OCI-LY7 (cell line): ENCODE measurements around the gene CETN2. TPM values are rescaled to one million over a fixed set of nuclear protein-coding genes. Genes with fewer than 3 reads are reported as not detected.

Experiments used
- BruUV-seq: library from RNA; stranded (reverse); fragments of 400-500 nt; replicated peaks from 2 replicates; lab custom pipeline; 2021; lab: Mats Ljungman, UMichigan
- CTCF ChIA-PET: fragments of 300-600 bp; sonication (Branson Sonifier 250); formaldehyde crosslinking; loops from one replicate; lab custom pipeline; 2022; ENCODE audit warnings: antibody characterized with exemption; ENCODE audit not compliant: unreplicated experiment; lab: Charles Lee
- POLR2A ChIA-PET: fragments of 300-600 bp; sonication (Branson Sonifier 250); formaldehyde crosslinking; loops from one replicate; lab custom pipeline; 2022; ENCODE audit warnings: antibody characterized with exemption; lab: Charles Lee
- DNase-seq: peaks from one replicate; pipeline ENCODE4 v3.0.0-alpha.2; 2015; ENCODE audit warnings: low spot score
- H2AFZ ChIP-seq: fragments of 200-600 bp; sonication (generic), shearing (Covaris generic); 2 replicates; pipeline ENCODE4 v1.6.1; 2014; ENCODE audit warnings: mild to moderate bottlenecking, antibody characterized with exemption, low read length, moderate library complexity
- H3K27ac ChIP-seq: fragments of 200-600 bp; sonication (generic); 2 replicates; pipeline ENCODE4 v1.5.1; 2014; ENCODE audit warnings: mixed run types, low read depth, mild to moderate bottlenecking, moderate library complexity, low read length, inconsistent platforms; ENCODE audit not compliant: poor library complexity, severe bottlenecking
- H3K36me3 ChIP-seq: fragments of 200-600 bp; sonication (generic); 2 replicates; pipeline ENCODE4 v1.6.1; 2014; ENCODE audit warnings: mild to moderate bottlenecking, antibody characterized with exemption, low read length, moderate library complexity, mixed read lengths; ENCODE audit not compliant: insufficient read depth
- H3K4me1 ChIP-seq: fragments of 200-600 bp; sonication (generic); 2 replicates; pipeline ENCODE4 v1.5.1; 2014; ENCODE audit warnings: mild to moderate bottlenecking, low read length; ENCODE audit not compliant: insufficient read depth, poor library complexity, severe bottlenecking
- H3K4me2 ChIP-seq: fragments of 200-600 bp; sonication (generic); 2 replicates; pipeline ENCODE4 v1.6.1; 2014; ENCODE audit warnings: mild to moderate bottlenecking, low read length
- H3K4me3 ChIP-seq: fragments of 200-600 bp; sonication (generic); 2 replicates; pipeline ENCODE4 v1.5.1; 2014; ENCODE audit warnings: mild to moderate bottlenecking, low read depth, low read length; ENCODE audit not compliant: poor library complexity, severe bottlenecking
- H3K79me2 ChIP-seq: fragments of 200-600 bp; sonication (generic); 2 replicates; pipeline ENCODE4 v1.6.1; 2016; ENCODE audit warnings: low read depth, mild to moderate bottlenecking, low read length, moderate library complexity, mixed read lengths; ENCODE audit not compliant: insufficient read depth
- H3K9me2 ChIP-seq: fragments of 200-600 bp; sonication (generic); 2 replicates; pipeline ENCODE4 v1.6.1; 2016; ENCODE audit warnings: mild to moderate bottlenecking, low read length, mixed read lengths; ENCODE audit not compliant: insufficient read depth
- H3K9me3 ChIP-seq: fragments of 200-600 bp; sonication (generic); 2 replicates; pipeline ENCODE4 v1.6.1; 2014; ENCODE audit warnings: mild to moderate bottlenecking, mixed run types, low read length, mixed read lengths
- H4K20me1 ChIP-seq: fragments of 200-600 bp; sonication (generic); 2 replicates; pipeline ENCODE4 v1.6.1; 2014; ENCODE audit warnings: mild to moderate bottlenecking, antibody characterized with exemption, low read length, moderate library complexity, mixed read lengths; ENCODE audit not compliant: insufficient read depth
- EZH2phosphoT487 ChIP-seq: fragments of 200-600 bp; sonication (generic); IDR thresholded peaks from 2 replicates; pipeline ENCODE4 v1.6.1; 2018; ENCODE audit warnings: low read depth, borderline replicate concordance, mild to moderate bottlenecking, mixed run types, antibody characterized with exemption, low read length, moderate library complexity, mixed read lengths
- intact Hi-C: fragments of 100-400 bp; cut with micrococcal nuclease; formaldehyde crosslinking; loops from one replicate; pipeline ENCODE4 v1.10.0; 2022; ENCODE audit not compliant: unreplicated experiment
- total RNA-seq, 2 experiments: library from RNA; depleted of rRNA in 1 of 2; stranded (reverse); fragments of >200 nt in 1 of 2; shearing (Covaris generic) in 1 of 2; gene quantifications; 2 replicates each; pipeline ENCODE4 v1.2.3, GENCODE V29; 2014 to 2022
- TF ChIP-seq, protein P1 (sequence below): fragments of 200-600 bp; sonication (generic); conservative IDR thresholded peaks from 2 replicates; pipeline ENCODE4 v1.5.1; 2014; ENCODE audit warnings: mild to moderate bottlenecking, antibody characterized with exemption, low read length, moderate library complexity, mixed read lengths

Gene CETN2
- total RNA-seq, 2 experiments from 2014 or later, result 9.4 to 15.6 TPM

DNA sequence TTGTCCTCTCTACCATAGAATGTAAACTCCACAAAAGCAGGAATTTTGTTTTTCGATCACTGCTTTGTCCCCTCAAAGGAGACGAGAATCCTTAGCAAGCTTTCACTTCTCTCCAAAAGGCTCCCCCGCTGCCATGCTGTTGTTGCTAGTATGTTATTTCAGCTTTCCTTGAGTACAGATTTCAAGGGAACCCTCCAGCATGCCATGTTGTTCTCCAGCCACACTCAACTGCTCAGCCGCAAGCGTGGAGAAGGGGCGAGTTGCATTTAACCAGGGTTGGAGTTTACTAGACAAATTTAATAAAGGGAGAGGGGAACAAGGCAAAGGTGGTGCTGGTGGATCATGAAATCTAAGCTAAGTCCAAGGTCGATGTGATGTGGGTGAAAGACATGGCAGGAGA, 23.4 kb upstream of the CETN2 start:
- no TSS peak for BruUV-seq
- Histone ChIP-seq H3K9me3 (no peaks in the 10 kb centered on the region), H2AFZ (no peak overlapping the region), H3K27ac (no peak overlapping the region), H3K9me2 (no peaks in the 10 kb centered on the region), H3K36me3 (peaks cover 14% of the 10 kb centered on the region), H4K20me1 (no peaks in the 10 kb centered on the region), H3K79me2 (no peaks in the 10 kb centered on the region), H3K4me2 (no peak overlapping the region), H3K4me1 (no peaks in the 10 kb centered on the region), H3K4me3 (no peak overlapping the region)
- no peak for TF ChIP-seq EZH2phosphoT487
- CTCF ChIA-PET, result no interaction called here
- intact Hi-C loops, result no loop called here
- no peak for DNase-seq
- POLR2A ChIA-PET, result no interaction called here

DNA sequence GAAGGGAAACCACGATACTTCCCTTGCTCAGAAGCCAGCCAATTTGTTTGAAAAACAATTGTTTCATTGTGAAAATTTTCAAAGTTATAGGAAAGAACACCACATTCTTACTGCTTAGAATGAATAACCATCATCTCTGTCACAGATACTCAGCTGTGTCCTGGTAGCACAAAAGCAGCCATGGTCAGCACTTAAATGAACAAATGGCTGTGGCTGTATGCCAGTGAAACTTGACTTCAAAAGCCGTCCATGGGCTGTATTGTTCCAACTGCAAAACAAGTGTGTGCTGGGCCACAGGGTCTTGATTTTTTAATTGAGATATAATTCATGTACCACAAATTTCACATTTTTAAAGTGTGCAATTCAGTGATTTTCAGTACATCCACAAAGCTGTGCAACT, 19.9 kb upstream of the CETN2 start:
- TF ChIP-seq, protein P1, sequence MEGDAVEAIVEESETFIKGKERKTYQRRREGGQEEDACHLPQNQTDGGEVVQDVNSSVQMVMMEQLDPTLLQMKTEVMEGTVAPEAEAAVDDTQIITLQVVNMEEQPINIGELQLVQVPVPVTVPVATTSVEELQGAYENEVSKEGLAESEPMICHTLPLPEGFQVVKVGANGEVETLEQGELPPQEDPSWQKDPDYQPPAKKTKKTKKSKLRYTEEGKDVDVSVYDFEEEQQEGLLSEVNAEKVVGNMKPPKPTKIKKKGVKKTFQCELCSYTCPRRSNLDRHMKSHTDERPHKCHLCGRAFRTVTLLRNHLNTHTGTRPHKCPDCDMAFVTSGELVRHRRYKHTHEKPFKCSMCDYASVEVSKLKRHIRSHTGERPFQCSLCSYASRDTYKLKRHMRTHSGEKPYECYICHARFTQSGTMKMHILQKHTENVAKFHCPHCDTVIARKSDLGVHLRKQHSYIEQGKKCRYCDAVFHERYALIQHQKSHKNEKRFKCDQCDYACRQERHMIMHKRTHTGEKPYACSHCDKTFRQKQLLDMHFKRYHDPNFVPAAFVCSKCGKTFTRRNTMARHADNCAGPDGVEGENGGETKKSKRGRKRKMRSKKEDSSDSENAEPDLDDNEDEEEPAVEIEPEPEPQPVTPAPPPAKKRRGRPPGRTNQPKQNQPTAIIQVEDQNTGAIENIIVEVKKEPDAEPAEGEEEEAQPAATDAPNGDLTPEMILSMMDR, result no peak
- TF ChIP-seq EZH2phosphoT487, result no peak
- no peaks in the 10 kb centered on the region for H3K4me1 ChIP-seq
- intact Hi-C loops, result no loop called here
- DNase-seq, result no peak
- no peaks in the 10 kb centered on the region for H3K9me3 ChIP-seq
- ChIA-PET POLR2A (no interaction called here), CTCF (no interaction called here)
- no peak overlapping the region for H3K27ac ChIP-seq
- no peak overlapping the region for H2AFZ ChIP-seq
- BruUV-seq, result no TSS peak
- H3K4me2 ChIP-seq, result no peak overlapping the region
- no peak overlapping the region for H3K4me3 ChIP-seq
- no peaks in the 10 kb centered on the region for H3K79me2 ChIP-seq
- no peaks in the 10 kb centered on the region for H4K20me1 ChIP-seq
- H3K36me3 ChIP-seq, result peaks cover 22% of the 10 kb centered on the region
- no peaks in the 10 kb centered on the region for H3K9me2 ChIP-seq

DNA sequence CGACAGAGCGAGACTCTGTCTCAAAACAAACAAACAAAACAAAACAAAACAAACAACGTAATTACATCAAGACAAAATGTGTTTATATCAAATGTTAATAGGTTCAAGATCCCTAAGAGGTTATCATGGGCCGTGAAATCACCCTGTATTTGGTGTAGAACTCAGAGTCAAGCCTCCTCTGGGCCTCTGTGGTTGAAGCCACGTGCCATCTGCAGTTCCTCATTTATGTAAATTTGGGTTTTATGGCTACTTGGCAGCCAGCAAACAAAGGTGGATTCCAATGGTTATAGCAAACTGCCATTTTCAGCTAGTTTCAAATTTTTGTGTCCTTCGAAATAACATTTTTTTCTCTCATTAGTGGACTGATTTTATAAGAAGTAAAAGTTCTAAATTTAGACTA, 16.7 kb upstream of the CETN2 start:
- H3K4me2 ChIP-seq, result no peak overlapping the region
- H3K9me3 ChIP-seq, result no peaks in the 10 kb centered on the region
- H3K9me2 ChIP-seq, result no peaks in the 10 kb centered on the region
- no TSS peak for BruUV-seq
- no peak for DNase-seq
- no peak overlapping the region for H2AFZ ChIP-seq
- intact Hi-C loops, result no loop called here
- H3K27ac ChIP-seq, result no peak overlapping the region
- H4K20me1 ChIP-seq, result no peaks in the 10 kb centered on the region
- TF ChIP-seq, protein P1, result no peak
- TF ChIP-seq EZH2phosphoT487, result no peak
- CTCF ChIA-PET, result no interaction called here
- no peak overlapping the region for H3K4me3 ChIP-seq
- peaks cover 31% of the 10 kb centered on the region for H3K36me3 ChIP-seq
- H3K79me2 ChIP-seq, result no peaks in the 10 kb centered on the region
- H3K4me1 ChIP-seq, result no peaks in the 10 kb centered on the region
- POLR2A ChIA-PET, result no interaction called here
